A673 (cell line): ENCODE results near the gene ASB15. TPM values are rescaled to one million over a fixed set of nuclear protein-coding genes. Genes with fewer than 3 reads are reported as not detected.

Experiments
- BruUV-seq: library from RNA; stranded (reverse); fragments of 400-500 nt; replicated peaks from 2 replicates; lab custom pipeline; 2021; lab: Mats Ljungman, UMichigan
- CTCF ChIA-PET: fragments of 300-600 bp; sonication (Branson Sonifier 250); formaldehyde crosslinking; loops from one replicate; lab custom pipeline; 2022; ENCODE audit warnings: antibody characterized with exemption; lab: Charles Lee
- POLR2A ChIA-PET: fragments of 300-600 bp; sonication (Branson Sonifier 250); formaldehyde crosslinking; loops from one replicate; lab custom pipeline; 2022; ENCODE audit warnings: antibody characterized with exemption; ENCODE audit not compliant: low non-redundant PET; lab: Charles Lee
- DNase-seq: peaks from one replicate; pipeline ENCODE4 v3.0.0-alpha.2; 2015; ENCODE audit warnings: low spot score
- H3K27ac ChIP-seq: fragments of 200-600 bp; sonication (generic); 2 replicates; pipeline ENCODE4 v1.5.1; 2016; ENCODE audit warnings: mixed run types, low read depth, mild to moderate bottlenecking, mixed read lengths, antibody characterized with exemption, low read length; ENCODE audit not compliant: poor library complexity, severe bottlenecking
- H3K27me3 ChIP-seq: fragments of 200-600 bp; sonication (generic); replicated peaks from 2 replicates; pipeline ENCODE4 v1.6.1; 2017; ENCODE audit warnings: mixed run types, low read depth, mild to moderate bottlenecking, mixed read lengths, antibody characterized with exemption, low read length; ENCODE audit not compliant: insufficient read depth, poor library complexity
- H3K36me3 ChIP-seq: fragments of 200-600 bp; sonication (generic); 2 replicates; pipeline ENCODE4 v1.6.1; 2016; ENCODE audit warnings: mixed run types, mild to moderate bottlenecking, mixed read lengths, antibody characterized with exemption, low read length; ENCODE audit not compliant: insufficient read depth, poor library complexity, severe bottlenecking
- H3K4me1 ChIP-seq: fragments of 200-600 bp; sonication (generic); 2 replicates; pipeline ENCODE4 v1.6.1; 2017; ENCODE audit warnings: mixed run types, mild to moderate bottlenecking, mixed read lengths, antibody characterized with exemption, low read length; ENCODE audit not compliant: insufficient read depth, poor library complexity, severe bottlenecking
- H3K4me3 ChIP-seq: fragments of 200-600 bp; sonication (generic); 2 replicates; pipeline ENCODE4 v1.5.1; 2016; ENCODE audit warnings: low read depth, mixed run types, mild to moderate bottlenecking, mixed read lengths, low read length; ENCODE audit not compliant: poor library complexity, severe bottlenecking
- H3K9me3 ChIP-seq: fragments of 200-600 bp; sonication (generic); 2 replicates; pipeline ENCODE4 v1.6.1; 2016; ENCODE audit warnings: mixed run types, low read depth, mild to moderate bottlenecking, mixed read lengths, antibody characterized with exemption, low read length; ENCODE audit not compliant: poor library complexity, severe bottlenecking
- CTCF ChIP-seq: fragments of 300-800, 200-600 bp; sonication (generic); conservative IDR thresholded peaks from 2 replicates; pipeline ENCODE4 v1.5.1; 2017; ENCODE audit warnings: low read depth, mild to moderate bottlenecking, antibody characterized with exemption, low read length, moderate library complexity, mixed read lengths
- EZH2 ChIP-seq: fragments of 200-600 bp; sonication (generic); IDR thresholded peaks from 2 replicates; pipeline ENCODE4 v1.6.1; 2017; ENCODE audit warnings: borderline replicate concordance, low read depth, mild to moderate bottlenecking, mixed read lengths, antibody characterized with exemption, low read length; ENCODE audit not compliant: poor library complexity, severe bottlenecking
- intact Hi-C: fragments of 100-400 bp; cut with micrococcal nuclease; formaldehyde crosslinking; loops from one replicate; pipeline ENCODE4 v1.10.0; 2022; ENCODE audit not compliant: unreplicated experiment
- total RNA-seq: library from RNA; stranded (reverse); gene quantifications from 2 replicates; pipeline ENCODE4 v1.2.3, GENCODE V29; 2021

The ASB15 gene
- total RNA-seq, 1 experiment from 2014 or later, result not detected

GRCh38 chr7:123677061-123677715 lies 75.6 kb downstream of the ASB15 start:
- peaks cover 24% of the 10 kb centered on the region for H3K4me1 ChIP-seq
- no peak overlapping the region for H3K4me3 ChIP-seq
- H3K27me3 ChIP-seq, result no peaks in the 10 kb centered on the region
- ChIA-PET POLR2A (no interaction called here), CTCF (no interaction called here)
- intact Hi-C loops, result no loop called here
- BruUV-seq, result no TSS peak
- H3K9me3 ChIP-seq, result no peaks in the 10 kb centered on the region
- H3K27ac ChIP-seq, result no peak overlapping the region
- H3K36me3 ChIP-seq, result peaks cover 5% of the 10 kb centered on the region
- DNase-seq, result no peak
- TF ChIP-seq CTCF (no peak), EZH2 (no peak)

- H3K9me3 ChIP-seq, result no peaks in the 10 kb centered on the region
- no peak overlapping the region for H3K27ac ChIP-seq
- CTCF ChIA-PET, result no interaction called here
- H3K4me3 ChIP-seq, result no peak overlapping the region
- H3K4me1 ChIP-seq, result peaks cover 11% of the 10 kb centered on the region
- POLR2A ChIA-PET, result no interaction called here
- DNase-seq, result no peak
- no peaks in the 10 kb centered on the region for H3K27me3 ChIP-seq
- TF ChIP-seq CTCF, result no peak
- no peak for TF ChIP-seq EZH2
- H3K36me3 ChIP-seq, result peaks cover 15% of the 10 kb centered on the region
- BruUV-seq, result no TSS peak
- intact Hi-C loops, result no loop called here
Observed at GRCh38 chr7:123679614-123680013, 78.0 kb downstream of the ASB15 start.

- Histone ChIP-seq H3K4me3 (no peak overlapping the region), H3K36me3 (peaks cover 15% of the 10 kb centered on the region), H3K27ac (no peak overlapping the region), H3K4me1 (peaks cover 3% of the 10 kb centered on the region), H3K27me3 (no peaks in the 10 kb centered on the region), H3K9me3 (no peaks in the 10 kb centered on the region)
- no peak for DNase-seq
- CTCF ChIA-PET, result no interaction called here
- TF ChIP-seq EZH2 (no peak), CTCF (no peak)
- no TSS peak for BruUV-seq
- POLR2A ChIA-PET, result no interaction called here
- intact Hi-C loops, result no loop called here
Observed at GRCh38 chr7:123680580-123680979, 79.0 kb downstream of the ASB15 start.
